Stomach (tissue), 4 donors: ENCODE measurements around the gene TMEM144.

Experiments used
- EP300 ChIP-seq: sonication (generic); formaldehyde crosslinking; IDR thresholded peaks from one replicate; pipeline ENCODE4 v1.6.1; 2017; ENCODE audit warnings: antibody characterized with exemption
- POLR2A ChIP-seq, 4 donors: fragments of 450-650 bp; IDR thresholded peaks; one replicate each; pipeline ENCODE4 v1.6.1; 2016; ENCODE audit warnings: antibody characterized with exemption in 4 of 4, control low read depth in 2 of 4, mild to moderate bottlenecking in 1 of 4, moderate library complexity in 1 of 4
- POLR2AphosphoS5 ChIP-seq, 3 donors: sonication (generic); formaldehyde crosslinking; IDR thresholded peaks; one replicate each; pipeline ENCODE4 v1.6.1; 2016; ENCODE audit warnings: antibody characterized with exemption in 3 of 3
- TF ChIP-seq, protein P1 (sequence below), 7 experiments: fragments of 450-650 bp in 4 of 7; fragments of 200-600 bp in 3 of 7; sonication (generic) in 3 of 7; IDR thresholded peaks; one replicate each; pipeline ENCODE4 v1.5.1; 2016 to 2019; ENCODE audit warnings: antibody characterized with exemption in 7 of 7, control low read depth in 2 of 7, mild to moderate bottlenecking in 1 of 7

DNA sequence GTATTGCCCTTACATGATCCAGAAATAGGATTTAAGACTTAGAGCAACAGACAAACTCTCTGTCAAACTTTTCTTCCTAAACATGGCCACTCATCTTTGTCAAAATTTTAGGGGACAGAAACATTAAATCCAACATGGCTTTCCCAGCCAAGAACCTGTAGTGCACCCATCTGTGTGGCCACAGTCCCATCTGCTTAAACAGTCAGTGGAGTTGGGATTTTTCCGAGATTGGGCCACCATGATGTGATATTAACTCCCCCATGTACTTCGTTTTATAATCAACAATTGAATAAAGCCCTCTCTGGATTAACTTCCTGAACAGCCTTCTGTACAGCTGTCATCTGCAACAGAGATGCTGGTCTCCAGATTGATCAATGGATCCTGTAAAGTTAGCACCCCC lies 28.9 kb downstream of the TMEM144 start:
- TF ChIP-seq, protein P1, sequence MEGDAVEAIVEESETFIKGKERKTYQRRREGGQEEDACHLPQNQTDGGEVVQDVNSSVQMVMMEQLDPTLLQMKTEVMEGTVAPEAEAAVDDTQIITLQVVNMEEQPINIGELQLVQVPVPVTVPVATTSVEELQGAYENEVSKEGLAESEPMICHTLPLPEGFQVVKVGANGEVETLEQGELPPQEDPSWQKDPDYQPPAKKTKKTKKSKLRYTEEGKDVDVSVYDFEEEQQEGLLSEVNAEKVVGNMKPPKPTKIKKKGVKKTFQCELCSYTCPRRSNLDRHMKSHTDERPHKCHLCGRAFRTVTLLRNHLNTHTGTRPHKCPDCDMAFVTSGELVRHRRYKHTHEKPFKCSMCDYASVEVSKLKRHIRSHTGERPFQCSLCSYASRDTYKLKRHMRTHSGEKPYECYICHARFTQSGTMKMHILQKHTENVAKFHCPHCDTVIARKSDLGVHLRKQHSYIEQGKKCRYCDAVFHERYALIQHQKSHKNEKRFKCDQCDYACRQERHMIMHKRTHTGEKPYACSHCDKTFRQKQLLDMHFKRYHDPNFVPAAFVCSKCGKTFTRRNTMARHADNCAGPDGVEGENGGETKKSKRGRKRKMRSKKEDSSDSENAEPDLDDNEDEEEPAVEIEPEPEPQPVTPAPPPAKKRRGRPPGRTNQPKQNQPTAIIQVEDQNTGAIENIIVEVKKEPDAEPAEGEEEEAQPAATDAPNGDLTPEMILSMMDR (IDR thresholded peaks at IDR 0.05), result no peak
- TF ChIP-seq POLR2AphosphoS5 (IDR thresholded peaks at IDR 0.05) (no peak), EP300 (no peak), POLR2A (IDR thresholded peaks at IDR 0.05) (no peak)
